ENCODE results near the gene UBD. TPM values are rescaled to one million over a fixed set of nuclear protein-coding genes. Genes with fewer than 3 reads are reported as not detected.
A peak's percentile ranks its signal among the peaks of the same experiment; 100 is the strongest.

UBD gene
- total RNA-seq (not detected), polyA plus RNA-seq (not detected)

GRCh38 chr6:29559524-29560287 lies at the start of gene UBD:
Gene UBD (minus strand): TSS chr6:29559732. CDS start chr6:29559701, 31 bp downstream.
- H3K36me3 Mint-ChIP-seq, result no peaks in the 10 kb centered on the region
- H3K9me3 ChIP-seq (ENCODE audit: control insufficient read depth in 1 of 2, low read length in 2 of 2), result no peaks in the 10 kb centered on the region
- no peaks in the 10 kb centered on the region for H3K4me1 ChIP-seq (ENCODE audit: insufficient read depth, low read length)
- intact Hi-C loops (cut with micrococcal nuclease), result no loop called here
- H3K27ac ChIP-seq (ENCODE audit: low read depth, low read length), result no peak within 1 kb of the TSS
- H3K36me3 ChIP-seq (ENCODE audit: insufficient read depth, low read length), result no peaks in the 10 kb centered on the region
- H3K4me1 Mint-ChIP-seq, result peaks cover 0 to 6% (median 2%) of the 10 kb centered on the region in 4 donors
- no peak within 1 kb of the TSS for H3K4me3 Mint-ChIP-seq
- H3K27me3 Mint-ChIP-seq, result peaks cover 40 to 64% of the 10 kb centered on the region in 2 donors
- no peak for DNase-seq
- peaks cover 5% of the 10 kb centered on the region for H3K27me3 ChIP-seq (ENCODE audit: insufficient read depth, low read length)
- POLR2A ChIA-PET (ENCODE audit: partially characterized antibody), result no interaction called here
- H3K9me3 Mint-ChIP-seq, result no peaks in the 10 kb centered on the region
- CTCF ChIA-PET (ENCODE audit: partially characterized antibody), result no interaction called here
- no peak within 1 kb of the TSS for H3K4me3 ChIP-seq (ENCODE audit: low read length in 2 of 2)
- no peak within 1 kb of the TSS for H3K27ac Mint-ChIP-seq

- no peak for DNase-seq
- Histone ChIP-seq H3K27me3 (ENCODE audit: insufficient read depth, low read length) (no peaks in the 10 kb centered on the region), H3K36me3 (ENCODE audit: insufficient read depth, low read length) (peaks cover 40% of the 10 kb centered on the region), H3K4me1 (ENCODE audit: insufficient read depth, low read length) (no peaks in the 10 kb centered on the region), H3K4me3 (ENCODE audit: low read length in 2 of 2) (no peak overlapping the region), H3K27ac (ENCODE audit: low read depth, low read length) (no peak overlapping the region), H3K9me3 (ENCODE audit: control insufficient read depth in 1 of 2, low read length in 2 of 2) (no peaks in the 10 kb centered on the region)
- Mint-ChIP-seq H3K4me3 (no peak overlapping the region), H3K27me3 (no peaks in the 10 kb centered on the region), H3K4me1 (no peaks in the 10 kb centered on the region), H3K9me3 (no peaks in the 10 kb centered on the region), H3K36me3 (peaks cover 64 to 66% of the 10 kb centered on the region in 2 donors), H3K27ac (peak overlapping the region in 3 of 7 donors; percentile 50 to 82 (median 81))
- intact Hi-C loops (cut with micrococcal nuclease), result no loop called here
- CTCF ChIA-PET (ENCODE audit: partially characterized antibody), result interaction anchor here (2.9 kb wide), 1 partner anchor 45 kb away, joined by 10 read pairs; no protein-coding TSS in a partner anchor
- POLR2A ChIA-PET (ENCODE audit: partially characterized antibody), result no interaction called here
Measured at GRCh38 chr6:29608131-29608530, 48.6 kb upstream of the UBD start.

GRCh38 chr6:29603930-29604329 lies 44.4 kb upstream of the UBD start:
- Mint-ChIP-seq H3K4me3 (no peak overlapping the region), H3K4me1 (no peaks in the 10 kb centered on the region), H3K36me3 (peaks cover 46 to 52% of the 10 kb centered on the region in 2 donors), H3K9me3 (no peaks in the 10 kb centered on the region), H3K27ac (peak overlapping the region in 2 of 7 donors; percentile 11 to 47), H3K27me3 (no peaks in the 10 kb centered on the region)
- H3K4me1 ChIP-seq (ENCODE audit: insufficient read depth, low read length), result no peaks in the 10 kb centered on the region
- no peak overlapping the region for H3K4me3 ChIP-seq (ENCODE audit: low read length in 2 of 2)
- DNase-seq, result no peak
- intact Hi-C loops (cut with micrococcal nuclease), result no loop called here
- H3K36me3 ChIP-seq (ENCODE audit: insufficient read depth, low read length), result peaks cover 34% of the 10 kb centered on the region
- CTCF ChIA-PET (ENCODE audit: partially characterized antibody), result no interaction called here
- POLR2A ChIA-PET (ENCODE audit: partially characterized antibody), result no interaction called here
- no peaks in the 10 kb centered on the region for H3K9me3 ChIP-seq (ENCODE audit: control insufficient read depth in 1 of 2, low read length in 2 of 2)
- no peaks in the 10 kb centered on the region for H3K27me3 ChIP-seq (ENCODE audit: insufficient read depth, low read length)
- no peak overlapping the region for H3K27ac ChIP-seq (ENCODE audit: low read depth, low read length)

GRCh38 chr6:29603456-29603855 lies 43.9 kb upstream of the UBD start:
- H3K27ac Mint-ChIP-seq, result peak overlapping the region in 2 of 7 donors; percentile 25 to 47
- H3K4me1 ChIP-seq (ENCODE audit: insufficient read depth, low read length), result no peaks in the 10 kb centered on the region
- ChIA-PET POLR2A (ENCODE audit: partially characterized antibody) (no interaction called here), CTCF (ENCODE audit: partially characterized antibody) (no interaction called here)
- no peaks in the 10 kb centered on the region for H3K27me3 Mint-ChIP-seq
- intact Hi-C loops (cut with micrococcal nuclease), result no loop called here
- H3K36me3 ChIP-seq (ENCODE audit: insufficient read depth, low read length), result peaks cover 30% of the 10 kb centered on the region
- no peak overlapping the region for H3K4me3 Mint-ChIP-seq
- H3K4me3 ChIP-seq (ENCODE audit: low read length in 2 of 2), result no peak overlapping the region
- no peak for DNase-seq
- H3K27me3 ChIP-seq (ENCODE audit: insufficient read depth, low read length), result no peaks in the 10 kb centered on the region
- no peaks in the 10 kb centered on the region for H3K9me3 Mint-ChIP-seq
- peaks cover 41 to 51% of the 10 kb centered on the region in 2 donors for H3K36me3 Mint-ChIP-seq
- H3K4me1 Mint-ChIP-seq, result no peaks in the 10 kb centered on the region
- no peaks in the 10 kb centered on the region for H3K9me3 ChIP-seq (ENCODE audit: control insufficient read depth in 1 of 2, low read length in 2 of 2)
- no peak overlapping the region for H3K27ac ChIP-seq (ENCODE audit: low read depth, low read length)

GRCh38 chr6:29602564-29603361 lies 43.2 kb upstream of the UBD start:
- no peaks in the 10 kb centered on the region for H3K9me3 ChIP-seq (ENCODE audit: control insufficient read depth in 1 of 2, low read length in 2 of 2)
- Mint-ChIP-seq H3K36me3 (peaks cover 34 to 45% of the 10 kb centered on the region in 2 donors), H3K9me3 (no peaks in the 10 kb centered on the region), H3K27ac (peak overlapping the region in 4 of 7 donors; percentile 11 to 75 (median 16)), H3K4me3 (no peak overlapping the region), H3K27me3 (no peaks in the 10 kb centered on the region), H3K4me1 (no peaks in the 10 kb centered on the region)
- ChIA-PET CTCF (ENCODE audit: partially characterized antibody) (no interaction called here), POLR2A (ENCODE audit: partially characterized antibody) (no interaction called here)
- no peak overlapping the region for H3K4me3 ChIP-seq (ENCODE audit: low read length in 2 of 2)
- H3K36me3 ChIP-seq (ENCODE audit: insufficient read depth, low read length), result peaks cover 28% of the 10 kb centered on the region
- no peak for DNase-seq
- H3K4me1 ChIP-seq (ENCODE audit: insufficient read depth, low read length), result no peaks in the 10 kb centered on the region
- no peaks in the 10 kb centered on the region for H3K27me3 ChIP-seq (ENCODE audit: insufficient read depth, low read length)
- intact Hi-C loops (cut with micrococcal nuclease), result no loop called here
- no peak overlapping the region for H3K27ac ChIP-seq (ENCODE audit: low read depth, low read length)

- H3K27ac Mint-ChIP-seq, result no peak overlapping the region
- DNase-seq, result no peak
- H3K36me3 ChIP-seq (ENCODE audit: insufficient read depth, low read length), result no peaks in the 10 kb centered on the region
- no peaks in the 10 kb centered on the region for H3K9me3 Mint-ChIP-seq
- POLR2A ChIA-PET (ENCODE audit: partially characterized antibody), result no interaction called here
- H3K36me3 Mint-ChIP-seq, result peaks cover 4 to 10% of the 10 kb centered on the region in 2 donors
- no peaks in the 10 kb centered on the region for H3K27me3 Mint-ChIP-seq
- no peak overlapping the region for H3K27ac ChIP-seq (ENCODE audit: low read depth, low read length)
- H3K4me1 Mint-ChIP-seq, result no peaks in the 10 kb centered on the region
- no peaks in the 10 kb centered on the region for H3K4me1 ChIP-seq (ENCODE audit: insufficient read depth, low read length)
- no peaks in the 10 kb centered on the region for H3K9me3 ChIP-seq (ENCODE audit: control insufficient read depth in 1 of 2, low read length in 2 of 2)
- no peak overlapping the region for H3K4me3 ChIP-seq (ENCODE audit: low read length in 2 of 2)
- H3K27me3 ChIP-seq (ENCODE audit: insufficient read depth, low read length), result peaks cover 5% of the 10 kb centered on the region
- CTCF ChIA-PET (ENCODE audit: partially characterized antibody), result interaction anchor here (1.5 to 2.0 kb wide), 3 partner anchors 9 to 55 kb away, joined by 5 to 10 read pairs (median 5); no protein-coding TSS in a partner anchor
- intact Hi-C loops (cut with micrococcal nuclease), result no loop called here
- no peak overlapping the region for H3K4me3 Mint-ChIP-seq
Measured at GRCh38 chr6:29598172-29598747, 38.7 kb upstream of the UBD start.

- intact Hi-C loops (cut with micrococcal nuclease), result no loop called here
- DNase-seq, result no peak
- Histone ChIP-seq H3K9me3 (ENCODE audit: control insufficient read depth in 1 of 2, low read length in 2 of 2) (no peaks in the 10 kb centered on the region), H3K27ac (ENCODE audit: low read depth, low read length) (no peak overlapping the region), H3K36me3 (ENCODE audit: insufficient read depth, low read length) (no peaks in the 10 kb centered on the region), H3K27me3 (ENCODE audit: insufficient read depth, low read length) (peaks cover 5% of the 10 kb centered on the region), H3K4me1 (ENCODE audit: insufficient read depth, low read length) (no peaks in the 10 kb centered on the region), H3K4me3 (ENCODE audit: low read length in 2 of 2) (no peak overlapping the region)
- POLR2A ChIA-PET (ENCODE audit: partially characterized antibody), result no interaction called here
- Mint-ChIP-seq H3K27ac (no peak overlapping the region), H3K27me3 (no peaks in the 10 kb centered on the region), H3K4me3 (no peak overlapping the region), H3K36me3 (peaks cover 0 to under 1% of the 10 kb centered on the region in 2 donors), H3K4me1 (no peaks in the 10 kb centered on the region), H3K9me3 (no peaks in the 10 kb centered on the region)
- CTCF ChIA-PET (ENCODE audit: partially characterized antibody), result interaction anchor here (1.2 to 2.0 kb wide), 3 partner anchors 8 to 56 kb away, joined by 3 to 10 read pairs (median 5); no protein-coding TSS in a partner anchor
Measured at GRCh38 chr6:29597184-29597583, 37.7 kb upstream of the UBD start.
